Mucosa of rectum (tissue), 2 donors: ENCODE data around the gene POU2AF1.
A peak's percentile ranks its signal among the peaks of the same experiment; 100 is the strongest.

Experiments
- H3K27ac ChIP-seq, 2 donors: one replicate each; pipeline ENCODE4 v1.7.0; 2013; ENCODE audit warnings: inconsistent platforms in 2 of 2, low read depth in 2 of 2, low read length in 2 of 2
- H3K27me3 ChIP-seq, 2 donors: one replicate each; pipeline ENCODE4 v1.7.0; 2013; ENCODE audit warnings: low read length in 2 of 2; ENCODE audit not compliant: control insufficient read depth in 2 of 2, insufficient read depth in 2 of 2
- H3K36me3 ChIP-seq, 2 donors: one replicate each; pipeline ENCODE4 v1.7.0; 2013; ENCODE audit warnings: low read length in 2 of 2; ENCODE audit not compliant: control insufficient read depth in 2 of 2, insufficient read depth in 2 of 2
- H3K4me1 ChIP-seq, 2 donors: one replicate each; pipeline ENCODE4 v1.7.0; 2013; ENCODE audit warnings: low read length in 2 of 2, mild to moderate bottlenecking in 1 of 2; ENCODE audit not compliant: control insufficient read depth in 2 of 2, insufficient read depth in 2 of 2
- H3K4me3 ChIP-seq, 2 donors: one replicate each; pipeline ENCODE4 v1.7.0; 2013; ENCODE audit warnings: low read length in 2 of 2
- H3K9ac ChIP-seq, 2 donors: one replicate each; pipeline ENCODE4 v1.7.0; 2013; ENCODE audit warnings: low read length in 2 of 2, low read depth in 1 of 2, mild to moderate bottlenecking in 1 of 2
- H3K9me3 ChIP-seq, 2 donors: one replicate each; pipeline ENCODE4 v1.7.0; 2013; ENCODE audit warnings: low read length in 2 of 2; ENCODE audit not compliant: control insufficient read depth in 2 of 2
- donor health status: healthy.
- donor health status: Normal muscosa, but diverticular disease.

Gene POU2AF1

GRCh38 chr11:111378861-111379601 lies at the start of gene POU2AF1:
Gene POU2AF1 (minus strand): TSS chr11:111379275. CDS start chr11:111379177, 98 bp downstream.
- H3K27ac ChIP-seq: peak within 1 kb of the TSS; percentile 48 to 73
- H3K36me3 ChIP-seq: no peaks in the 10 kb centered on the region
- H3K4me3 ChIP-seq: peak within 1 kb of the TSS in 1 of 2 donors; percentile 65
- no peaks in the 10 kb centered on the region for H3K4me1 ChIP-seq
- H3K9ac ChIP-seq: peak within 1 kb of the TSS in 1 of 2 donors; percentile 64
- H3K27me3 ChIP-seq: no peaks in the 10 kb centered on the region
- H3K9me3 ChIP-seq: no peaks in the 10 kb centered on the region

GRCh38 chr11:111428113-111428876 lies 49.2 kb upstream of the POU2AF1 start:
- Histone ChIP-seq H3K9ac (no peak overlapping the region), H3K36me3 (no peaks in the 10 kb centered on the region), H3K4me1 (peaks cover 2 to 11% of the 10 kb centered on the region in 2 donors), H3K27ac (no peak overlapping the region), H3K27me3 (no peaks in the 10 kb centered on the region), H3K9me3 (no peaks in the 10 kb centered on the region), H3K4me3 (no peak overlapping the region)

GRCh38 chr11:111427471-111427912 lies 48.4 kb upstream of the POU2AF1 start:
- Histone ChIP-seq H3K27me3 (no peaks in the 10 kb centered on the region), H3K4me3 (no peak overlapping the region), H3K27ac (no peak overlapping the region), H3K4me1 (peaks cover 7 to 17% of the 10 kb centered on the region in 2 donors), H3K9ac (no peak overlapping the region), H3K36me3 (no peaks in the 10 kb centered on the region), H3K9me3 (no peaks in the 10 kb centered on the region)

GRCh38 chr11:111426617-111427016 lies 47.5 kb upstream of the POU2AF1 start:
- Histone ChIP-seq H3K9me3 (no peaks in the 10 kb centered on the region), H3K4me3 (no peak overlapping the region), H3K36me3 (no peaks in the 10 kb centered on the region), H3K27me3 (no peaks in the 10 kb centered on the region), H3K9ac (no peak overlapping the region), H3K4me1 (peaks cover 10 to 18% of the 10 kb centered on the region in 2 donors), H3K27ac (peak overlapping the region in 1 of 2 donors; percentile 13)

- no peaks in the 10 kb centered on the region for H3K27me3 ChIP-seq
- no peak overlapping the region for H3K27ac ChIP-seq
- H3K9ac ChIP-seq: no peak overlapping the region
- peaks cover 10 to 11% of the 10 kb centered on the region in 2 donors for H3K4me1 ChIP-seq
- H3K4me3 ChIP-seq: no peak overlapping the region
- no peaks in the 10 kb centered on the region for H3K36me3 ChIP-seq
- H3K9me3 ChIP-seq: no peaks in the 10 kb centered on the region
Measured at GRCh38 chr11:111423250-111423615, 44.2 kb upstream of the POU2AF1 start.

- no peaks in the 10 kb centered on the region for H3K36me3 ChIP-seq
- H3K9ac ChIP-seq: no peak overlapping the region
- H3K27me3 ChIP-seq: no peaks in the 10 kb centered on the region
- H3K9me3 ChIP-seq: no peaks in the 10 kb centered on the region
- peaks cover 10 to 13% of the 10 kb centered on the region in 2 donors for H3K4me1 ChIP-seq
- no peak overlapping the region for H3K27ac ChIP-seq
- H3K4me3 ChIP-seq: no peak overlapping the region
Measured at GRCh38 chr11:111422494-111423249, 43.6 kb upstream of the POU2AF1 start.

- H3K36me3 ChIP-seq: no peaks in the 10 kb centered on the region
- peaks cover 11 to 13% of the 10 kb centered on the region in 2 donors for H3K4me1 ChIP-seq
- no peaks in the 10 kb centered on the region for H3K9me3 ChIP-seq
- no peak overlapping the region for H3K9ac ChIP-seq
- no peak overlapping the region for H3K4me3 ChIP-seq
- H3K27ac ChIP-seq: no peak overlapping the region
- no peaks in the 10 kb centered on the region for H3K27me3 ChIP-seq
Measured at GRCh38 chr11:111421251-111421650, 42.2 kb upstream of the POU2AF1 start.

- no peak overlapping the region for H3K27ac ChIP-seq
- no peaks in the 10 kb centered on the region for H3K36me3 ChIP-seq
- peaks cover 10 to 17% of the 10 kb centered on the region in 2 donors for H3K4me1 ChIP-seq
- H3K9ac ChIP-seq: no peak overlapping the region
- no peaks in the 10 kb centered on the region for H3K27me3 ChIP-seq
- no peak overlapping the region for H3K4me3 ChIP-seq
- H3K9me3 ChIP-seq: no peaks in the 10 kb centered on the region
Measured at GRCh38 chr11:111419641-111420327, 40.7 kb upstream of the POU2AF1 start.

GRCh38 chr11:111419181-111419580 lies 40.1 kb upstream of the POU2AF1 start:
- Histone ChIP-seq H3K9ac (no peak overlapping the region), H3K36me3 (no peaks in the 10 kb centered on the region), H3K4me1 (peaks cover 10 to 17% of the 10 kb centered on the region in 2 donors), H3K27ac (peak overlapping the region in 1 of 2 donors; percentile 41), H3K9me3 (no peaks in the 10 kb centered on the region), H3K27me3 (no peaks in the 10 kb centered on the region), H3K4me3 (no peak overlapping the region)
